Fibroblast of skin of right quadriceps (primary cell): ENCODE data around the gene GKN1.
"Not testable (repeated sequence)": the region's sequence is repeated elsewhere in the genome, so short reads cannot be mapped to it uniquely, and the experiment has no call there.

Source experiments
- DNase-seq: peaks from one replicate; pipeline ENCODE4 v3.0.0-alpha.2; 2013

GKN1 gene

GRCh38 chr2:68974251-68974650 is at the start of gene GKN1:
Gene GKN1, plus strand, starts transcription at chr2:68974636. Its CDS starts 42 bp downstream, at chr2:68974678.
- peak; percentile 49 for DNase-seq

GRCh38 chr2:68925295-68925896 is 49.0 kb upstream of the GKN1 start:
- DNase-seq, result peak; percentile 41

- DNase-seq, result no peak
Measured at GRCh38 chr2:68926796-68927195, 47.6 kb upstream of the GKN1 start.

GRCh38 chr2:68931149-68931711 is 43.2 kb upstream of the GKN1 start:
- no peak for DNase-seq

- DNase-seq, result peak; percentile 81
Measured at GRCh38 chr2:68931799-68932198, 42.6 kb upstream of the GKN1 start.

GRCh38 chr2:68932402-68932801 is 42.0 kb upstream of the GKN1 start:
- no peak for DNase-seq

- no peak for DNase-seq
Measured at GRCh38 chr2:68934021-68934420, 40.4 kb upstream of the GKN1 start.

GRCh38 chr2:68935471-68935870 is 39.0 kb upstream of the GKN1 start:
- no peak for DNase-seq

- DNase-seq, result peak; percentile 59
Measured at GRCh38 chr2:68936427-68936826, 38.0 kb upstream of the GKN1 start.

- peak; percentile 15 for DNase-seq
Measured at GRCh38 chr2:68936889-68937288, 37.5 kb upstream of the GKN1 start.

GRCh38 chr2:68937346-68938055 is 36.9 kb upstream of the GKN1 start:
- DNase-seq, result no peak

- DNase-seq, result no peak
Measured at GRCh38 chr2:68938938-68939337, 35.5 kb upstream of the GKN1 start.

- no peak for DNase-seq
Measured at GRCh38 chr2:68939962-68940361, 34.5 kb upstream of the GKN1 start.

GRCh38 chr2:68940369-68940768 is 34.1 kb upstream of the GKN1 start:
- no peak for DNase-seq

- no peak for DNase-seq
Measured at GRCh38 chr2:68942827-68943226, 31.6 kb upstream of the GKN1 start.

GRCh38 chr2:68943581-68944568 is 30.6 kb upstream of the GKN1 start:
- DNase-seq, result peak; percentile 70

- no peak for DNase-seq
Measured at GRCh38 chr2:68946117-68946516, 28.3 kb upstream of the GKN1 start.

- DNase-seq, result no peak
Measured at GRCh38 chr2:68948710-68949109, 25.7 kb upstream of the GKN1 start.

GRCh38 chr2:68951899-68952298 is 22.5 kb upstream of the GKN1 start:
- no peak for DNase-seq

- no peak for DNase-seq
Measured at GRCh38 chr2:68952887-68953521, 21.4 kb upstream of the GKN1 start, which contains the start of gene GKN2. Gene GKN2, minus strand, starts transcription at chr2:68952893. Its CDS starts 32 bp downstream, at chr2:68952861.

- DNase-seq, result not testable (repeated sequence)
Measured at GRCh38 chr2:68955432-68955831, 19.0 kb upstream of the GKN1 start.

- DNase-seq, result no peak
Measured at GRCh38 chr2:68959001-68959400, 15.4 kb upstream of the GKN1 start.

- DNase-seq, result no peak
Measured at GRCh38 chr2:68961380-68961779, 13.1 kb upstream of the GKN1 start.
